GM12801 (cell line): ENCODE results near the gene NDUFV3.

Experiments used
- TF ChIP-seq, protein P1 (sequence below): IDR thresholded peaks from one replicate; pipeline ENCODE4 v1.5.1; 2011; ENCODE audit warnings: control low read depth; ENCODE audit not compliant: insufficient read length; ENCODE audit errors: extremely low read depth

NDUFV3 gene

DNA sequence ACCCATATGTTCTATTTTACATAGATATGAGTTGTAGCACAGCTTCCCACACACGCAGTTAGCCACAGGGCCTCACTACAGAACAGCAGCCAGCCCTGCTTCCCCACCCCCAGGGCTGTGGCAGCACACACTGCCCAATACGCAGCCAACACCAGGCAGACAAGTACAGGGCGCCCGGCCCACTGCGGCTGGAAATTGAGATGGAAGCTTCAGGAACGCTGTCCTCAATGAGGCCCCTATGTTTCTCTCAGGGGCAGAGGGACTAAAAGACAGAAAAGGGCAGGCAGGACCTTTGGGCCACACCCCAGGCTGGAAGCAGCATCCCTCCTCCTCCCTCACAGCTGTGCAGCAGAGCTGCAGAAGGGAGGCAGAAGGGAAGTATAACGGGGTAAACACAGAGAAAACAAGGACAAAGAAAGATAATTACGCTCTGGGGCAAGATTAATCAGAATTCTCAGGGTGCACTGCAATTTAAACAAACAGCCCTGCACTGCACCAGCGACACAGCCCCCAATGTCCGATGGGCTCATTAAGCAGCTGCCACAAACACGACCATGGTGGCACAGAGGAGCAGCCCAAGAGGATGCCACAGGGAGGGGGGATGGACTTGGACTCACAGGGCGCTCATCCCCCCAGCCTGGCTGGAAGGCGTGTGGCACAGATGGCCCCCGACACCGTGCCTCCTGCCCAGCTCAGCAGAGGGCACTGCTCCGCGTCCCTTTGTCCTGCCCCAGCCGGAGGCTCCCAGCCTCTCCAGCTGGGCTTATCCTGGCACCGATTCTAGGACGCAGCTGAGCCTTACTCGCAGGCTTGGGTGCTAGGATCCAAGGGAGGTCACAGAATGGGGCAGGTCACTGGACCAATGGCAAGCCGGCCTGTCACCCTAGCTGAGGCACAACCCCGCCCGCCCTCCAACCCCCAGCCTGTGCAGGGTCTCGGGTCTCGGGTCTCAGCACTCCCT, 28.0 kb upstream of the NDUFV3 start:
- TF ChIP-seq, protein P1, sequence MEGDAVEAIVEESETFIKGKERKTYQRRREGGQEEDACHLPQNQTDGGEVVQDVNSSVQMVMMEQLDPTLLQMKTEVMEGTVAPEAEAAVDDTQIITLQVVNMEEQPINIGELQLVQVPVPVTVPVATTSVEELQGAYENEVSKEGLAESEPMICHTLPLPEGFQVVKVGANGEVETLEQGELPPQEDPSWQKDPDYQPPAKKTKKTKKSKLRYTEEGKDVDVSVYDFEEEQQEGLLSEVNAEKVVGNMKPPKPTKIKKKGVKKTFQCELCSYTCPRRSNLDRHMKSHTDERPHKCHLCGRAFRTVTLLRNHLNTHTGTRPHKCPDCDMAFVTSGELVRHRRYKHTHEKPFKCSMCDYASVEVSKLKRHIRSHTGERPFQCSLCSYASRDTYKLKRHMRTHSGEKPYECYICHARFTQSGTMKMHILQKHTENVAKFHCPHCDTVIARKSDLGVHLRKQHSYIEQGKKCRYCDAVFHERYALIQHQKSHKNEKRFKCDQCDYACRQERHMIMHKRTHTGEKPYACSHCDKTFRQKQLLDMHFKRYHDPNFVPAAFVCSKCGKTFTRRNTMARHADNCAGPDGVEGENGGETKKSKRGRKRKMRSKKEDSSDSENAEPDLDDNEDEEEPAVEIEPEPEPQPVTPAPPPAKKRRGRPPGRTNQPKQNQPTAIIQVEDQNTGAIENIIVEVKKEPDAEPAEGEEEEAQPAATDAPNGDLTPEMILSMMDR = no peak

DNA sequence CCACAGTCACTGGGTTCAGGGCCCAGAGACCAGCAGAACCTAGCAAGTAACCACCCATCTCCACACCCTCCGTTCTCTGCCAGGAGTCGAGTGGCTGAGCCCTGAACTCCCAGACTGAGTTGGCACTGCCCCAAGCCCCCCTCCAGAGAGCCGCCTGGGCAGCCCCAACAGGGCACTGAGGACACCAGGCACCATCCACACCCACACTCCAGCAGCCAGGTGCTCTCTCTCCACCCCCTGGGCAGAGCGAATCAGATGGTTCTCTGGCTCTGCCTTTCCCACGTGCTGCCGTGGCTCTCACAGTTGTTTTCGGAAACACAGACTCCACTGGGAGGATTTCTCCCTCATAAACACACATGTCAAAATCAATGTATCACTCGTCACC, 27.3 kb upstream of the NDUFV3 start:
- TF ChIP-seq, protein P1 = no peak

DNA sequence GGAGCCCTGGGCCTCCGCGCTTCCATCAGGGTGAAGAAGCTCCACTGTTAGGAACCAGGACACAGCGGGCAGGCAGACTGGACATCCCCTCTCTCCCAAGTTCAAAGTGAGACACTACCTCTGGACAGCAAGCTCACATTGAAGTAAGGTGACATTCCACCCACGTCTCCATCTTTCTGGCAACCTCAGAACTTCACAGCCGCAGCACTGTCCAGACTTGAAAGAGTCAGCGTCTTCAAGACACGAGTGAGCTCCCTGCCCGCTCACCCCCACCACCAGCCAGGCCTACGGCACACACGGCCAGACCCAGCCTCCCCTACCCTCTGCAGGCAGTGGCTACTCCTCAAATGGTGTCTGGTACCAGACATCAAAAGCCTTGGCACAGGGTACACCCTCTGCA, 24.9 kb upstream of the NDUFV3 start:
- TF ChIP-seq, protein P1 = no peak

DNA sequence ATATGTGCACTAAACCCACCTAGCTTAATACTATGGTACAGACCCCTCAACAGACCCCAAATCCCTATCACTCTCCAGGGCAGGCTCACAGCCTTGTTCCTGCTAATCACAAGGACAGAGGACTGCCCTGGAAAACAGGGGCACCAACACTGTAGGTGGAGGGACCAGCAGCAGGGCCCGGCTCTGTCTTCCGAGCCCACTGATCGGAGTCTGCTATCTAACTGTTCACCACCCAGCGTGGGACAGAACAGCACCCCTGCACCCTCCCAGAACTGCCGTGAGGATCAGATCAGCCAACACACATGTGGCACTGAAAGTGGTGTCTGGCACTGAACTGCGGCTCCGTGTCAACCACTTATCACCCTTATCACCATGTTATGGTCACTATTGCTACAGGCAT, 20.0 kb upstream of the NDUFV3 start:
- TF ChIP-seq, protein P1 = no peak

DNA sequence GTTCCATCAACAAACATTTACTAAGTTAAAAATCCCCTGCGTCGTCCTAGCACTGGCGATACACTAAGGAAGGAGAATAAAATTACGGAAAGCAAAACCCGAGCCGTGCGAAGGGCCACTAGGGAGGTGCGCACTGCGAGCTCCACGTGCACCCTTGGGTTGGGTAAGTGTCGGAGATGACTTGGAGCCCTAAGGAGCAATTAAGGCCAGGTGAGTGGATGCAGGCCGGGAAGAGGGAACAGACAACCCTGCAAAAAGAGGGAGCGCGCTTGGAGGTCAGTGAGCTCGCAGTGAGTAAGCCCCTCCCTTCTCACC, 14.5 kb upstream of the NDUFV3 start:
- TF ChIP-seq, protein P1 = no peak

GRCh38 chr21:42878993-42879787, 13.9 kb upstream of the NDUFV3 start, which contains the start of gene WDR4:
WDR4 (minus strand) TSS chr21:42879539; CDS start chr21:42879495, 44 bp downstream.
- TF ChIP-seq, protein P1 = no peak

- TF ChIP-seq, protein P1 = no peak
Measured at GRCh38 chr21:42880352-42880751, 12.8 kb upstream of the NDUFV3 start.
